Activated CD8-positive, alpha-beta T cell treated with anti-CD3 and anti-CD28 coated beads, Interleukin-2, amount 10 ng/mL, durations not matched to agents 7 days and 5 days (primary cell): ENCODE measurements around the gene STX16. TPM values are rescaled to one million over a fixed set of nuclear protein-coding genes. Genes with fewer than 3 reads are reported as not detected.

Source experiments
- ATAC-seq: fragments of 150-1000 bp; cut with Tn5 transposase; one replicate; pipeline ENCODE4 v1.10.0; 2021; ENCODE audit warnings: moderate library complexity
- CTCF ChIA-PET: fragments of 350-600 bp; sonication (Branson Sonifier 250); formaldehyde crosslinking; loops from one replicate; lab custom pipeline; 2021; ENCODE audit warnings: antibody characterized with exemption; lab: Charles Lee
- POLR2A ChIA-PET: fragments of 350-600 bp; sonication (Branson Sonifier 250); formaldehyde crosslinking; loops from one replicate; lab custom pipeline; 2021; ENCODE audit warnings: antibody characterized with exemption; lab: Charles Lee
- DNase-seq: peaks from one replicate; pipeline ENCODE4 v3.0.0-alpha.2; 2020
- H3K27ac Mint-ChIP-seq: one replicate; pipeline ENCODE4 v1.8.0; 2021; ENCODE audit warnings: mild to moderate bottlenecking, mixed read lengths
- H3K27me3 Mint-ChIP-seq: one replicate; pipeline ENCODE4 v1.8.0; 2021; ENCODE audit warnings: low read depth, mixed read lengths
- H3K36me3 Mint-ChIP-seq: one replicate; pipeline ENCODE4 v1.8.0; 2021; ENCODE audit warnings: low read depth, mixed read lengths
- H3K4me1 Mint-ChIP-seq: one replicate; pipeline ENCODE4 v1.8.0; 2021; ENCODE audit warnings: low read depth, mixed read lengths
- H3K4me3 Mint-ChIP-seq: one replicate; pipeline ENCODE4 v1.8.0; 2021; ENCODE audit warnings: mild to moderate bottlenecking, mixed read lengths
- H3K9me3 Mint-ChIP-seq: one replicate; pipeline ENCODE4 v1.8.0; 2022; ENCODE audit warnings: mixed read lengths; ENCODE audit not compliant: insufficient read depth
- total RNA-seq, 2 experiments: library from RNA; stranded (reverse); gene quantifications; one replicate each; pipeline ENCODE4 v1.2.3, GENCODE V29; 2021

STX16 gene
- total RNA-seq, 2 experiments from 2014 or later = 128 to 136 TPM

- CTCF ChIA-PET = interaction anchor here (0.9 to 4.3 kb wide), 9 partner anchors 9 to 210 kb away, joined by 3 to 60 read pairs (median 4); partner anchors contain the start of genes GNAS and STX16
- POLR2A ChIA-PET = interaction anchor here (0.6 to 7.4 kb wide), 2 partner anchors 10 to 465 kb away, joined by 3 to 100 read pairs; partner anchors contain the start of gene STX16
- DNase-seq (peak; percentile 43), ATAC-seq (peak; percentile 46)
- Mint-ChIP-seq H3K27me3 (no peaks in the 10 kb centered on the region), H3K27ac (peak overlapping the region; percentile 90), H3K36me3 (peaks cover 71% of the 10 kb centered on the region), H3K9me3 (no peaks in the 10 kb centered on the region), H3K4me1 (peaks cover 86% of the 10 kb centered on the region), H3K4me3 (peak overlapping the region; percentile 76)
These were observed 8.8 kb downstream of the STX16 start for GRCh38 chr20:58659841-58660240.

GRCh38 chr20:58660855-58661597, 9.9 kb downstream of the STX16 start:
- POLR2A ChIA-PET = interaction anchor here (0.6 to 7.4 kb wide), 2 partner anchors 11 to 337 kb away, joined by 3 to 100 read pairs; partner anchors contain the start of gene STX16
- CTCF ChIA-PET = interaction anchor here (1.1 to 4.3 kb wide), 3 partner anchors 10 to 179 kb away, joined by 3 to 60 read pairs (median 14); partner anchors contain the start of gene STX16
- H3K4me3 Mint-ChIP-seq = peak overlapping the region; percentile 67
- ATAC-seq (peak; percentile 66), DNase-seq (peak; percentile 57)
- no peaks in the 10 kb centered on the region for H3K27me3 Mint-ChIP-seq
- peaks cover 82% of the 10 kb centered on the region for H3K4me1 Mint-ChIP-seq
- H3K36me3 Mint-ChIP-seq = peaks cover 63% of the 10 kb centered on the region
- H3K9me3 Mint-ChIP-seq = no peaks in the 10 kb centered on the region
- peak overlapping the region; percentile 97 for H3K27ac Mint-ChIP-seq

- ChIA-PET POLR2A (interaction anchor here (0.6 to 7.4 kb wide), 2 partner anchors 12 to 336 kb away, joined by 3 to 100 read pairs; partner anchors contain the start of gene STX16), CTCF (interaction anchor here (1.1 to 4.3 kb wide), 2 partner anchors 11 to 14 kb away, joined by 3 to 60 read pairs; partner anchors contain the start of gene STX16)
- H3K9me3 Mint-ChIP-seq = no peaks in the 10 kb centered on the region
- peaks cover 78% of the 10 kb centered on the region for H3K4me1 Mint-ChIP-seq
- no peaks in the 10 kb centered on the region for H3K27me3 Mint-ChIP-seq
- peak overlapping the region; percentile 97 for H3K27ac Mint-ChIP-seq
- ATAC-seq = peak; percentile 27
- peak overlapping the region; percentile 67 for H3K4me3 Mint-ChIP-seq
- H3K36me3 Mint-ChIP-seq = peaks cover 63% of the 10 kb centered on the region
- DNase-seq = no peak
These were observed 10.8 kb downstream of the STX16 start for GRCh38 chr20:58661598-58662473.

- ChIA-PET POLR2A (interaction anchor here (0.6 to 7.4 kb wide), 3 partner anchors 14 to 439 kb away, joined by 4 to 100 read pairs (median 4); partner anchors contain the start of gene STX16), CTCF (interaction anchor here (1.5 kb wide), 1 partner anchor 13 kb away, joined by 8 read pairs; the partner anchor contains the start of gene STX16)
- H3K4me1 Mint-ChIP-seq = peaks cover 67% of the 10 kb centered on the region
- H3K9me3 Mint-ChIP-seq = no peaks in the 10 kb centered on the region
- peaks cover 60% of the 10 kb centered on the region for H3K36me3 Mint-ChIP-seq
- ATAC-seq = no peak
- no peaks in the 10 kb centered on the region for H3K27me3 Mint-ChIP-seq
- no peak for DNase-seq
- no peak overlapping the region for H3K27ac Mint-ChIP-seq
- no peak overlapping the region for H3K4me3 Mint-ChIP-seq
These were observed 13.2 kb downstream of the STX16 start for GRCh38 chr20:58664331-58664730.

- Mint-ChIP-seq H3K9me3 (no peaks in the 10 kb centered on the region), H3K27me3 (no peaks in the 10 kb centered on the region), H3K4me1 (peaks cover 69% of the 10 kb centered on the region), H3K36me3 (peaks cover 63% of the 10 kb centered on the region), H3K4me3 (no peak overlapping the region), H3K27ac (peak overlapping the region; percentile 22)
- CTCF ChIA-PET = interaction anchor here (1.5 kb wide), 1 partner anchor 14 kb away, joined by 8 read pairs; the partner anchor contains the start of gene STX16
- no peak for ATAC-seq
- no peak for DNase-seq
- POLR2A ChIA-PET = interaction anchor here (0.6 to 7.4 kb wide), 2 partner anchors 15 to 440 kb away, joined by 4 to 100 read pairs; partner anchors contain the start of gene STX16
These were observed 13.8 kb downstream of the STX16 start for GRCh38 chr20:58664883-58665282.

GRCh38 chr20:58665606-58666005, 14.5 kb downstream of the STX16 start:
- Mint-ChIP-seq H3K9me3 (no peaks in the 10 kb centered on the region), H3K4me3 (no peak overlapping the region), H3K4me1 (peaks cover 63% of the 10 kb centered on the region), H3K27ac (peak overlapping the region; percentile 22), H3K27me3 (no peaks in the 10 kb centered on the region), H3K36me3 (peaks cover 64% of the 10 kb centered on the region)
- ChIA-PET CTCF (no interaction called here), POLR2A (no interaction called here)
- no peak for DNase-seq
- no peak for ATAC-seq

GRCh38 chr20:58666702-58667101, 15.6 kb downstream of the STX16 start:
- DNase-seq (no peak), ATAC-seq (no peak)
- Mint-ChIP-seq H3K36me3 (peaks cover 58% of the 10 kb centered on the region), H3K27me3 (no peaks in the 10 kb centered on the region), H3K27ac (peak overlapping the region; percentile 1), H3K9me3 (no peaks in the 10 kb centered on the region), H3K4me1 (peaks cover 52% of the 10 kb centered on the region), H3K4me3 (no peak overlapping the region)
- POLR2A ChIA-PET = interaction anchor here (1.5 kb wide), 1 partner anchor 15 kb away, joined by 11 read pairs; the partner anchor contains the start of gene STX16
- CTCF ChIA-PET = interaction anchor here (1.0 to 2.1 kb wide), 3 partner anchors 10 to 23 kb away, joined by 4 to 8 read pairs (median 4); partner anchors contain the start of gene STX16

- Mint-ChIP-seq H3K27ac (peak overlapping the region; percentile 40), H3K36me3 (peaks cover 59% of the 10 kb centered on the region), H3K27me3 (no peaks in the 10 kb centered on the region), H3K4me3 (no peak overlapping the region), H3K4me1 (peaks cover 43% of the 10 kb centered on the region), H3K9me3 (no peaks in the 10 kb centered on the region)
- DNase-seq = no peak
- POLR2A ChIA-PET = interaction anchor here (1.5 kb wide), 1 partner anchor 16 kb away, joined by 11 read pairs; the partner anchor contains the start of gene STX16
- no peak for ATAC-seq
- CTCF ChIA-PET = interaction anchor here (0.9 to 2.1 kb wide), 5 partner anchors 12 to 21 kb away, joined by 3 to 8 read pairs (median 4); partner anchors contain the start of gene STX16
These were observed 16.9 kb downstream of the STX16 start for GRCh38 chr20:58667975-58668374.

- Mint-ChIP-seq H3K36me3 (peaks cover 60% of the 10 kb centered on the region), H3K27me3 (no peaks in the 10 kb centered on the region), H3K27ac (no peak overlapping the region), H3K9me3 (no peaks in the 10 kb centered on the region), H3K4me3 (no peak overlapping the region), H3K4me1 (peaks cover 36% of the 10 kb centered on the region)
- POLR2A ChIA-PET = interaction anchor here (1.0 to 2.0 kb wide), 2 partner anchors 10 to 18 kb away, joined by 3 to 7 read pairs; partner anchors contain the start of gene STX16
- CTCF ChIA-PET = interaction anchor here (1.1 kb wide), 1 partner anchor 10 kb away, joined by 3 read pairs; no protein-coding TSS in a partner anchor
- ATAC-seq (no peak), DNase-seq (no peak)
These were observed 17.8 kb downstream of the STX16 start for GRCh38 chr20:58668901-58669286.

GRCh38 chr20:58669287-58670006, 18.4 kb downstream of the STX16 start:
- Mint-ChIP-seq H3K27me3 (no peaks in the 10 kb centered on the region), H3K36me3 (peaks cover 61% of the 10 kb centered on the region), H3K27ac (no peak overlapping the region), H3K4me3 (no peak overlapping the region), H3K9me3 (no peaks in the 10 kb centered on the region), H3K4me1 (peaks cover 32% of the 10 kb centered on the region)
- CTCF ChIA-PET = interaction anchor here (1.1 kb wide), 1 partner anchor 10 kb away, joined by 3 read pairs; no protein-coding TSS in a partner anchor
- ATAC-seq (no peak), DNase-seq (no peak)
- POLR2A ChIA-PET = interaction anchor here (1.0 to 2.0 kb wide), 2 partner anchors 10 to 18 kb away, joined by 3 to 7 read pairs; partner anchors contain the start of gene STX16
